HG03354 (cell line): Measurements from ENCODE around the gene SYT8.

Source experiments
- ATAC-seq: cut with Tn5 transposase; IDR thresholded peaks from one replicate; pipeline ENCODE4 v1.9.1; 2021; ENCODE audit warnings: mild to moderate bottlenecking; ENCODE audit not compliant: unreplicated experiment, poor library complexity, severe bottlenecking

Gene SYT8

GRCh38 chr11:1854949-1855885 is 20.4 kb downstream of the SYT8 start:
- ATAC-seq, result peak; percentile 39

- no peak for ATAC-seq
These were observed 21.1 kb downstream of the SYT8 start for GRCh38 chr11:1855886-1856265.

- ATAC-seq, result no peak
These were observed 21.7 kb downstream of the SYT8 start for GRCh38 chr11:1856306-1857005.

GRCh38 chr11:1857064-1857463 is 22.3 kb downstream of the SYT8 start:
- ATAC-seq, result no peak

GRCh38 chr11:1858154-1858553 is 23.4 kb downstream of the SYT8 start:
- no peak for ATAC-seq

GRCh38 chr11:1858576-1858975 is 23.8 kb downstream of the SYT8 start:
- ATAC-seq, result no peak

- ATAC-seq, result no peak
These were observed 24.2 kb downstream of the SYT8 start for GRCh38 chr11:1859004-1859403.

- ATAC-seq, result no peak
These were observed 25.3 kb downstream of the SYT8 start for GRCh38 chr11:1860108-1860507.

- no peak for ATAC-seq
These were observed 26.9 kb downstream of the SYT8 start for GRCh38 chr11:1861435-1862411.

- no peak for ATAC-seq
These were observed 28.0 kb downstream of the SYT8 start for GRCh38 chr11:1862588-1863351.

GRCh38 chr11:1863352-1864216 is 28.8 kb downstream of the SYT8 start:
- no peak for ATAC-seq

GRCh38 chr11:1864231-1864630 is 29.4 kb downstream of the SYT8 start:
- ATAC-seq, result no peak

- no peak for ATAC-seq
These were observed 30.3 kb downstream of the SYT8 start for GRCh38 chr11:1864831-1865665.

- ATAC-seq, result no peak
These were observed 31.4 kb downstream of the SYT8 start for GRCh38 chr11:1866226-1866625.

- ATAC-seq, result no peak
These were observed 32.0 kb downstream of the SYT8 start for GRCh38 chr11:1866776-1867175.

GRCh38 chr11:1867381-1867780 is 32.6 kb downstream of the SYT8 start:
- no peak for ATAC-seq

GRCh38 chr11:1868056-1868635 is 33.4 kb downstream of the SYT8 start:
- ATAC-seq, result no peak
